GM19035 (cell line): Measurements from ENCODE around the gene COQ10B.
A peak's percentile ranks its signal among the peaks of the same experiment; 100 is the strongest.
"Not testable (repeated sequence)": the region's sequence is repeated elsewhere in the genome, so short reads cannot be mapped to it uniquely, and the experiment has no call there.

Source experiments
- ATAC-seq: cut with Tn5 transposase; IDR thresholded peaks from one replicate; pipeline ENCODE4 v1.9.1; 2021; ENCODE audit not compliant: unreplicated experiment

The COQ10B gene

DNA sequence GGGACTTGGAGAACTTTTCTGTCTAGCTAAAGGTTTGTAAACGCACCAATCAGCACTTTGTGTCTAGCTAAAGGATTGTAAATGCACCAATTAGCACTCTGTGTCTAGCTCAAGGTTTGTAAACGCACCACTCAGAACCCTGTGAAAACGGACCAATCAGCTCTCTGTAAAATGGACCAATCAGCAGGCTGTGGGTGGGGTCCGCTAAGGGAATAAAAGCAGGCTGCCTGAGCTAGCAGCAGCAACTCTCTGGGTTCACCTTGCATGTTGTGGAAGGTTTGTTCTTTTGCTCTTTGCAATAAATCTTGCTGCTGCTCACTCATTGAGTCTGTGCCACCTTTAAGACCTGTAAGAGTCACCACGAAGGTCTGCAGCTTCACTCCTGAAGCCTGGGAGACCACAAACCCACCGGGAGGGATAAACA lies 2.4 kb upstream of the COQ10B start:
- ATAC-seq: not testable (repeated sequence)

DNA sequence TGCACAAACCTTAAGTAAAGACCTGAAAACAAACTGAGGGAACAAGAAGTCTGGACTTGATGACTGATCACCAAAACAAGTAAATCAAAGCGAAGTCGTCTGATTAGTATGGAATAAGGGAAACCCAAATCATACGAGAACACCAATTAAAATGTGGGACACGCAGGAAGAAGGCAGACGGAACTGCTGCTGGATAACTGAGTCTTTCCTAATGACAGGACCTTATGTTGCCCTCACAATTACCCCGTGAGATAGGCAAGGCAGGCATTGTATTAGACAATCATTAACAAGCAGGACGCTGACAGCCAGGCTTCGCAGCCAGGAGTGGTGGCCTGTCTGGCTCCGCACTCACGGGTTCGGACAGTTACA lies 614 bp upstream of the COQ10B start:
- no peak for ATAC-seq

DNA sequence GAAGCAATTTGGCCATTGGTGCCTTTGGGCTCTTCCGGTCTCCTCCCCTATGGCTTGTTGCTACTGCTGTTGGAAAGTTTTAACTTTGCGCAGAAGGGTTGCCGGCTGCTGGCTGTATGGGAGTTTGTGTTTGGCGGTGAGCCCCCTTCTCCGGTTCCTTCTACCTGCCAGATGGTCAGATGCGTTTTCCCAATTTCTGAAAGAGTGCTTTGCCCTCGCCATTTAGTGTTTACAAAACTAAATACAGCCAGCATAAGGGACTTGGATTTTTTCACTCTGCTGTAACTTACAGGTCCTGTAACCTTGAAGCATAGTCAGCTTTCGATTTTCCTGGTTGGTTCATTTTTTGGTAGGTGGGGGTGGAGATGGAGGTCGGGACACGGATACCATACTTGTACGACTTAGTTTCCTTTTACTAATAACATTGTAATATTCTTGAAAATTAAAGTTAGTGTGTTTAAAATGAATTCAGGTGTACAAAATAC lies 604 bp downstream of the COQ10B start:
- ATAC-seq: peak; percentile 35

DNA sequence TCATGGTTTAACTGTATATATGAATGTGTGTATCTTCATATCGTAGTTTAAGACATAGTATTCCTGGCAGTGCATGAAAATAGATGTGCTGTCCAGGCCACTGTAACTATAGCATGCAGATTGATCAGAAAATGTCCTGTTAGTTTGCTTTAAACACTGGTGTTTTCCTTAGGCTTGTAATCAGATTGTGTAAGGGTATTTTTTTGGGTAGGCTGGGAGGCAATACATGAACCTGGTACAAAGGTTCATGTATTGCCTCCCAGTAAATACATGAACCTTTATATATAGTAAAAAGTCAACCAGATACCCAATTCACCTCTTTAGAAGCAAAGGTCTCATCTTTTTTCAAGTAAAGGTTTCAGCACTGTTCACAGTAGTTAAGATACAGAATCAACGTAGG lies 1.6 kb downstream of the COQ10B start:
- no peak for ATAC-seq

DNA sequence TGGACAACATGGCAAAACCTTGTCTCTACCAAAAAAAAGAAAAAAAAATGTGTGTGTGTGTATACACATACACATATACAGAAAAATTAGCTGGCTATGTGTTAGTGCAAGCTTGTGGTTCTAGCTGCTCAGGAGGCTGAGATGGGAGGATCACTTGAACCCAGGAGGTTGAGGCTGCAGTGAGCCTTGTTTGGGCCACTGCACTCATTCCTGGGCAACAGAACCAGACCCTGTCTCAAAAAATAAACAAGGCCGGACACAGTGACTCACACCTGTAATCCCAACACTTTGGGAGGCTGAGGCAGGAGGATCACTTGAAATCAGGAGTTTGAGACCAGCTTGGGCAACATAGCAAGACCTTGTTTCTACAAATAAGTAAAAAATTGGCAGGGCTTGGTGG lies 2.1 kb downstream of the COQ10B start:
- ATAC-seq: no peak

DNA sequence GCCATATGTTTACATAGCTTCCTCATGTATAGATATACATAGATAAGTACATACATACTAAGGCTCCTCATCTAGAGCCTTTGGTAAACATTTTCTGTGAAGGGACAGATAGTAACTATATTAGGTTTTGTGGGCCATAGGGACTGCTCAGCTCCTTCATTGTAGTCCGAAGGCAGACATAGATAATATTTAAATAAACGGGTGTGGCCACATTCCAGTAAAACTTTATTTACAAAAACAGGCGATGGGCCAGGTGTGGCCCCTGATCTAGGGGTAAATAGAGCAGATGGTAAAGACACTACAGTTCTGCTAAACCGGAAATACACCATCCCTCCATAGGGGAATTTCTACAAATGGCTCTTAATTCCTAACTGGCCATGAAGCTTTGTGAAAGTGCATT lies 7.3 kb downstream of the COQ10B start:
- ATAC-seq: no peak

DNA sequence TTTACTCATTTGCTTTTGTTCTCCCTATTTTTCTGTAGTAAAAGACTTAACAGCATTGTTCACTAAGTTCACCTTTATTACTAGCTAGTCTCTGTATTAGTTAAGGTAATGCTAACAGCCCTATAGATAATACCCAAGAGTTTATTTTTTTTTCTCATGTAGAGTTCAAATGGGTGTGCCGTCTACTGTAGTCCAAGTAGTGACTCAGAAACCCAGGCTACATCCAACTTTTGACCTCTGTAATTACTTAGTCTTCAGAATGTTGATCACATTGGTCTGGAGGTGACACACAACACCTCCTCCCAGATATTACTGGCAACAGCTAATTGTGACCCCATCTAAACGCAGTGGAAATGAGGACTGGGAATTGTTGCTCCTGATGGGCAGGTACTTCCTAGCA lies 7.7 kb downstream of the COQ10B start:
- no peak for ATAC-seq

DNA sequence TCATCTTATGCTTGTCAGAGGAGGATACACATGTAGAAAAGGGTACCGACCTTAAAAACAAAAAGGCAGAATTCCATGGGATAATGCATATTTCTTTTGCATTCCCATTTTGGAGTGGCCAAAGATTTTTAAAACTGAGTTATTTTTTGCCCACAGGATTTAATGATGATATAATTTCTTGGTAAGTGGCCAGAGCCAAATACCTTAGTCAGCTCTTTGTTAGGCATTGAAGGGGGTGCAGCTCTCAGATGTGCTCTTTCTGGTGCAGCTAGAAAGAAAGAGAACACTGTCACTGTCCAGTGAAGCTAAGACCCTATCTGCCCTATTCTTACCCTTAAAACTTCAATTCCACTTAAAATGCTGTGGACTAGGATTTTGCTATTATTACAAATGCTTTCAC lies 10.8 kb downstream of the COQ10B start:
- no peak for ATAC-seq

DNA sequence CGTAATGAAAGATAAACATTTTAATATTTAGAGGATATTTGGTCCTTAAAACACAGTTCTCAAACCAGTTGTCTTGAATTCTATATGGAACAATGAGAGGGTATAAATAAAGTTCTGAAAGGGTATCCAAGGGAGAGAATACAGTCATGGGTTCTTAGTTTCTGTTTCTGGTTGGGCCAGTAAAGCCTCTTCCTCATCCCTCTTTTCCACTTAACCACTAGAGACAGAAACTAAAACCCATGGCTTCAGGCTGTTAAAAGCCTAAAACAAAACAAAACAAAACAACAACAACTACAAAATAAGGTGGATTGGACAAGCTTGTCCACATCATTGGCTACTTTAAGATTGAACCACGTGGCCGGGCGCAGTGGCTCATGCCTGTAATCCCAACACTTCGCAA lies 18.8 kb downstream of the COQ10B start:
- no peak for ATAC-seq

DNA sequence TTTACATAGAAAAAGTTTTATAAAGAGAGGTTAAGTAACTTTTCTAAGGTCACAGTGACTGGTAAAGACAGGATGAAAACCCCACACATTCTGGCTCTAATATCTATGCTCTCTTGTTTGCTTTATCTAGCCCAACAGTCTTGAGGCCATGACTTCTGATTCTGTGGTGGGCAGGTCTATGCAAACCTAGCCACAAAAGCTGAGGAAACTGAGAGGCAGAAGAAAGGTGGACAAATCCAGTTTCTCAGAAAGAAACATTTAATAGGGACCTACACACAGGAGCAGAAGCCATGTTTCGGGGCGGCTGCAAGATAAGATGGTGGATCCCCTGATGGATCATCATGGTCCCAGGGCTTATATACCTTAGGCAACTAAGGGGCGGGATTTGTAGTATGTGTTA lies 24.4 kb downstream of the COQ10B start:
- no peak for ATAC-seq

DNA sequence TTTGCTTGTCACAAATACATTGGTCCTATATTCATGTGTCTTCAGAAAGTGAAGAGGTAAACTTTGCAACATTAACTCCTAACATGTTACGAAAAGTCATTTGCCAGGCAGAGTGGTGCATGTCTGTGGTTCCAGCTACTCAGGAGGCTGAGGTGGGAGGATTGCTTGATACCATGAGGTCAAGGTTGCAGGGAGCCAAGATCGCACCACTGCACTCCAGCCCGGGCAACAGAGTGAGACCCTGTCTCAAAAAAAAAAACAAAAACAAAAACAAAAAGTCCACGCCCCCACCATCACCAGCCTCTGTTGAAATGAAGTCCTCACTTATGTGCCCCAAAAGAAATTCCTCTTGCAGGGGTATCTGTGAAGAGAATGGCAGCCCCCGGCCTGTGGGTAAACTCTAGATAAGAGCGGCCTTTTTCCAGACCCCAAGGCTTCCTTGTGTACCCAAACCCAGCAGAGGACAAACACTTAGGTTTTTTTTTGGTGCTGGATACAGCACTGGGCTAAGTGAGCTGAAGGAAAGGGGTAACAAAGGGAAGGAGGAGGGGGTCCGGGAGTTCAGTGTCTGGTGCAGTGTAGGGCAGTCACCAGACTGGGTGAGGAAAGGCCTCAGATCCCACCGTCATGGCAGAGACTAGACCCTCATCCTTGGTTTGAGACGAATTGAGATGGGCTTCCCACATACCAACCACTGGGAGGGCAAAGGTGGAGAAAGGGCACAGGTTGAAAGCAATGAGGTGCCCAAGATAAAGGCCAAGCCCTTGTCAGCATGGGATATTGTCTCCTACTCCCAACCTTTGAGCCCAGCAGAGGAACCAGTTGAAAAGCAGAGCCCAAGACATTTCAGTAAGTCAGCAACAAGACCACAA lies 27.0 kb downstream of the COQ10B start:
- ATAC-seq: no peak

DNA sequence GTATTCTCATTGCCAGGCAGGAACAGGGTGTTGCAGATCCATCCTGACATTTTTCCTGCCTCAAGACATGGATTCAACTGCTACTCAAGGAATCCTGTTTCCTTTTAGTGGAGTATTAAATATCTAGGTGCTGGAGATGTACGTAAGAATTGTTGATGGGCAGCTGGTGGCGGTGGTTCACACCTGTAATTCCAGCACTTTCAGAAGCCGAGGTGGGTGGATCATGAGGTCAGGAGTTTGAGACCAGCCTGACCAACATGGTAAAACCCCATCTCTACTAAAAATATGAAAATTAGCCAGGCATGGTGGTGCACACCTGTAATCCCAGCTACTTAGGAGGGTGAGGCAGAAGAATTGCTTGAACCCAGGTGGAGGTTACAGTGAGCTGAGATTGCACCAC lies 30.9 kb downstream of the COQ10B start:
- ATAC-seq: not testable (repeated sequence)

DNA sequence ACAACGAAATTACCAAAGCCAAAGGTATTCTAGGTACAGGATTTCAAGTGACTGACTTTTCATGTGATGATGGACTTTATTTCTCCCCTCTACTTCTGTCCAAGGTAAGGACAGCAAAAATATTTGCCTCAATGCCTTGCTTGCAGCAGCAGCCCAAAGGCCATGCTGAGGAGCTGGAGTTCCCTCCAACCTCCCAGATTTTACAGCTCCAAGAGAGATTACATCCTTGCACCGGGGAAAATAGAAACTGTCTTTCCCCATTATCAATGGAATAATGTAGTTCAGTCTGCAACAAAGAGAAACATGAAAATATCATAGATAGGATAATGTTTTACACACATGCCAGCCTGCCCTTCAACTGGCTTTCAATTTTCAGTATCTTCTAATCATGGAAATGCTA lies 32.8 kb downstream of the COQ10B start:
- no peak for ATAC-seq

DNA sequence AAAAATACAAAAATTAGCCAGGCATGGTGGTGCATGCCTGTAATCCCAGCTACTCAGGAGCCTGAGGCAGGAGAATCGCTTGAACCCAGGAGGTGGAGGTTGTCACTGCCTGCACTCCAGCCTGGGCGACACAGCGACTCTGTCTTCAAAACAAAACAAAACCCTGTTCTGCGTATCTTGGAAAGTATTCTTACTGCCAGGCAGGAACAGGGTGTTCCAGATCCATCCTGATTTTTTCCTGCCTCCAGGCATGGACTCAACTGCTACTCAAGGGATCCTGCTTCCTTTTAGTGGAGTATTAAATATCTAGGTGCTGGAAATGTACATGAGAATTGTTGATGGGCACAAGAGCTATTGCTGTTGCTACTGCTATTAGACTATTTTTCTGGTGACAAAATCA lies 34.0 kb downstream of the COQ10B start:
- ATAC-seq: no peak

DNA sequence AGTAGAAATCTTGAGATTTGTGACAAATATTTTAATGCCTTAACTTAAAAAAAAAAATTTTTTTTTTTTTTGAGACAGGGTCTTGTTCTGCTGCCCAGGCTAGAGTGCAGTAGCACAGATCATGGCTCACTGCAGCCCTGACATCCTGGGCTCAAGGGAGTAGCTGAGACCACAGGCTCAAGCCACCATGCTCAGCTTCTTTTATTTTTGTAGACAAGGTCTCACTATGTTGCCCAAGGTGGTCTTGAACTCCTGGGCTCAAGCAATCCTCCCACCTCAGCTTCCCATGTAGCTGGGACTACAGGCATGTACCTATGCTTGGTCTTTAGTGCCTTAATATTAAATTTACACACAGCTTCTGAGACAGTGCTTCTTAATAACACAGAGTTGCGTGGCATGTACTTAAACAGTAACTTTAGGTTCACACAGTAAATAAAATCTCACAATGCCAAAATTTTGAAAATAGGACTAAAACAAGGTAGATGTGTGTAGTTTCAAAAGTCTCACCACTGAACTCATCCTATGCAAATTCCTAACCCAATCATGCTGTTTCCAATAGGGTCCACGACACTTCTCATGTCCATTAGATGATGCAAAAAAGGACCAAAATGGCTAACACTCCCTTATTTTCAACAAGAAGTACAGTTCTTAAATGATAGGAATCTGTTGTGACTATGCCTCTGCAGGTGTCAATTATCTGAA lies 42.2 kb downstream of the COQ10B start:
- no peak for ATAC-seq

DNA sequence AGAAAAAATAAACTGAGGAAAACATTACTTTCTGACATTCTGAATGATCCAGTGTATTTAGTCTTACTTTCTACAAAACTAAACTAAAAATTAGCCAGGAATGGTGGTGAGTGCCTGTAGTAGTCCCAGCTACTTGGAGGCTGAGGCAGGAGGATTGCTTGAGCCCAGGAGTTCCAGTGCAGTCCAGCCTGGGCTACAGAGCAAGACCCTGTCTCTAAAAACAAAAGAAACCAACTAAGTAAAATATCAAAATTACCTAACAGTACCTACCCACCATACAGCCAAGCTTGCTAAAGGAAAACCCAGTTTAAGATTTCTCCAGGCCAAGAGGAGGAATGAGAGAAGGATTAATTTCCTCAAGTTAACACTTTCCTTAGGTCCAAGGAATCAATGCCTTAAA lies 43.3 kb downstream of the COQ10B start:
- no peak for ATAC-seq

DNA sequence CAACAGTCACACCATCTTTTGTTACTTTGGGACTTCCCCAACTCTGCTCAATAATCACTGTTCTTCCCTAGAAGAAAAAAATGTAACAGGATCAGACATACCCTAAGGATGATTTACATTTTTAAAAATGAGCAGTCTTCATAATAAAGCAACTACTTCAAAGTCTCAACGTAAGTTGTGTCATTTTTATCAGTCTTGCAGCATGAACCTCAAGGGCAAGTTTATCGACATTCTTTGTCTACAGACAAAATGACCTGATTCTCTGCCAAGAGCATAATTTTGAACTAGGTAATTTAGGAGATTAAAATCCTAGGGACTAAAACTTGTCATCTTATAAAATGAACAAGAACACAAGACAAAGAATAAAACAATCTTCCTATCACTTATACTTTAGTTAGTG lies 44.0 kb downstream of the COQ10B start:
- no peak for ATAC-seq

DNA sequence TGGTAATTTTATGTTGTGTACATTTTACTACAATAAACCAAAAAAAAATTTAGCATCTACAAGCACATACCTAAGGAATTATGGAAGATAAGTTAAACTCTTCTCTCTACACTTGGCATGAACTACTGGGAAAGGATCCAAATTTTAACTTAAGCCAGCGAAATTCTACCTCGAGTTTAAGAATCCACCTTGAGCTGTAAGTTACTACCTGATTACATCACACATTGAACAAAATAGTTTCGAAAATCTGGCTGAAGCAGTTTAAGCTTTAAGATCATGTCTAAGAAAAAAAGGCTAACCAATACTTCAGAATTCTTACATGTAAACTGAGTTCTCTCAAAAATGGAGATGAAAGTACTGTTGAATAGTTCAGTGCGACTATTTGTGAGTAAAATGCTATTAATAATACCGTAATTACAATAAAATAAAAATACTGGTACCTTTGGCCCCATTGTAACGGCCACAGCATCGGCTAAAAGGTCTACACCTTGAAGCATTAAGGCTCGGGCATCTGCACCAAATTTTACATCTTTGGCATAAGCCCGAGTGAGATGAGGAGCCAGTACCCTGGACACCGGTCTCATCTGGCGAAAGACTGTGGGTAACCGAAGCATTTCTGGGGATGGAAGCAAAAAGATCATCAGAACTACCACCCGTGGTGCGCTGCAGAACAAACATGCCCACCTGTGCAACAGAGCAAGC lies 45.0 kb downstream of the COQ10B start:
- ATAC-seq: no peak

DNA sequence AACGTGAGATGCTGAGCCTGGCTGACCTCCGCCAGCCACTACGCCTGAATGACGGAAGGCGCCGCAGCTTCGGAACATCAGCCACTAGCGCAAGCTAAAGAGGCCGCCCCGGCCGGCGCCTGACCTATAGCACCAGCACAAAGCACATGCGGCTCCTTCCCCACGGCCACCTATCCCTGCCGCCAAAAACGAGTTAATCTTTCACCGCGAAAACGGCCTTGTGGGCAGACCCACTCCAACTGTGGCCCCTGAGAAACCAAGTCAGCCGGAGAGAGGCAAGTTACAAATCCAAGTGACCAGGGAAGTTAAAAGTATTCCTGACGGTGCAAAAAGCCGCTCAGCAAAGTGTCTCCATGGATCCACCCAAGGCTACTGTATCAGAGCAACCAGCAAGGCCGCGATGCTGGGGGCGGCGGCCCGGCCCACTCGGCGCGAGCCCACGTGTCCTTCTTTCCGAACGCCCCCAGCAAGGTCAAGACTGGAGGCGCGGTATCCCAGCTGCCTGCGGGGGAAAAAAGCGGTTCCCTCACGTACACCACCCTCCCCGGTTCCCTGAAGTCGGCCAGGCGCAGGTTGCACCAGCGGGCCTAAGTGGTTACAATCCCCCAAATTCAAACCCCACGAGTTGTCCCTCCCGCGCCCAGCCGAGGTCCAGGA lies 45.7 kb downstream of the COQ10B start:
- peak; percentile 14 for ATAC-seq

DNA sequence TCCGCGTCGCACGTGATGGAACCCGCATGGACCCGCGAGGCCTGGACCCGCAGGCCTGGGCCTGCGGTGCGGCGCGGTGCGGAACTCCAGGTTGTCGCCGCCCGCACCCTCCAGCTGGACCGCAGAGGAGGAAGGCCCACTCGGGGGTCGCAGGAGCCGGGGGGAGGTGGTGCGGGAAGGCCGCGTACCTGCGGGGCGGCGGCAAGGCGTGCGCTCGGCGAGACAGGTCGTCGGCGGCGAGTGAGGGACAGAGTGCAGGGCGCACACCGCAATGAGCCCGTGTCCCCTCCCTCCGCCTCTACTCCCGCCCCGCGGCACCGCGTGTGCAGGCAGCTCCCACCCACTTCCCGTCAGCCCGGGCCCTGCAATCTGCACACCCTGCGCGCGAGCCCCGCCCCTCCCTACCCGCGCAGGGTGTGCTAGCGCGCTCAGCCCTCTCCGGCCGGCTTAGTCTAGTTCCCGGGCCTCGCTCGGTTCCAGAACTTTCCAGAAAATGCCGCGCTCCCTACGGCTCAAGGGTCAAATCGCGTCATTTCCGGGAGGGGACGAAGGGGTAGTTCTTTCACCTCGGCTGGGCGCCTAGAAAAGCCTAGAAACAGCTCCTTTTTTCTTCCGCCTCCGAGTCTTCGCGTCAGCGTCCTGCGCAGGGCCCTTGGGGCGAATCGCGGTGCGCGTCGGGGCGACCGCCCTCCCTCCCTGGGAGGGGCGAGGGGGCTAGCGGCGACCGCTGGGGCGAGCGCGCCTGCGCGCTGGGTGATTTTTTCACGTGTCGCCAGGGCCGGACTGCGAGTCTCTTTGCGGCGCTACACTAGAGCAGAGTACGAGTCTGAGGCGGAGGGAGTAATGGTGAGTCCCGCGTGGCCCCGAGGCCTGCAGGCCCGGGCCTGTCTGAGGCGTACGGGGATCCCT lies 46.5 kb downstream of the COQ10B start, which contains the start of the genes HSPD1 and HSPE1:
HSPD1 (minus strand) TSS at position 247 of the 909 bp plus-strand sequence. CDS start 992 bp downstream, outside the sequence.
HSPE1 (plus strand) TSS at position 786 of the 909 bp plus-strand sequence; CDS start at position 844, 58 bp downstream.
- peak; percentile 77 for ATAC-seq
